ENCODE data around the gene PCDHGC5.

The PCDHGC5 gene

GRCh38 chr5:141476132-141476911, 12.6 kb upstream of the PCDHGC5 start:
- H3K4me3 ChIP-seq (ENCODE audit: low read depth, low read length): peak overlapping the region; percentile 61
- peak; percentile 85 for DNase-seq (ENCODE audit: low read depth, low spot score)
- TF ChIP-seq CTCF (IDR thresholded peaks at IDR 0.05; ENCODE audit: low read depth, low read length): no peak
- in situ Hi-C loops (cut with HindIII; ENCODE audit: low sequenced_read_pairs): no loop called here

- DNase-seq (ENCODE audit: low read depth, low spot score): no peak
- TF ChIP-seq CTCF (IDR thresholded peaks at IDR 0.05; ENCODE audit: low read depth, low read length): no peak
- in situ Hi-C loops (cut with HindIII; ENCODE audit: low sequenced_read_pairs): no loop called here
- H3K4me3 ChIP-seq (ENCODE audit: low read depth, low read length): peak overlapping the region; percentile 61
Measured at GRCh38 chr5:141477044-141477575, 11.8 kb upstream of the PCDHGC5 start.

GRCh38 chr5:141477815-141478214, 11.1 kb upstream of the PCDHGC5 start:
- DNase-seq (ENCODE audit: low read depth, low spot score): no peak
- H3K4me3 ChIP-seq (ENCODE audit: low read depth, low read length): peak overlapping the region; percentile 61
- in situ Hi-C loops (cut with HindIII; ENCODE audit: low sequenced_read_pairs): no loop called here
- TF ChIP-seq CTCF (IDR thresholded peaks at IDR 0.05; ENCODE audit: low read depth, low read length): no peak

- TF ChIP-seq CTCF (IDR thresholded peaks at IDR 0.05; ENCODE audit: low read depth, low read length): peak; percentile 50
- in situ Hi-C loops (cut with HindIII; ENCODE audit: low sequenced_read_pairs): no loop called here
- peak; percentile 29 for DNase-seq (ENCODE audit: low read depth, low spot score)
- peak overlapping the region; percentile 61 for H3K4me3 ChIP-seq (ENCODE audit: low read depth, low read length)
Measured at GRCh38 chr5:141478321-141478945, 10.4 kb upstream of the PCDHGC5 start.

GRCh38 chr5:141479776-141480175, 9.1 kb upstream of the PCDHGC5 start:
- no peak overlapping the region for H3K4me3 ChIP-seq (ENCODE audit: low read depth, low read length)

GRCh38 chr5:141483902-141484301, 5.0 kb upstream of the PCDHGC5 start:
- no peak overlapping the region for H3K4me3 ChIP-seq (ENCODE audit: low read depth, low read length)
- TF ChIP-seq CTCF (IDR thresholded peaks at IDR 0.05; ENCODE audit: low read depth, low read length): no peak
- in situ Hi-C loops (cut with HindIII; ENCODE audit: low sequenced_read_pairs): no loop called here

More at GRCh38 chr5:141479776-141480175, 9.1 kb upstream of the PCDHGC5 start:
- no peak for TF ChIP-seq CTCF (IDR thresholded peaks at IDR 0.05; ENCODE audit: low read depth, low read length)
- in situ Hi-C loops (cut with HindIII; ENCODE audit: low sequenced_read_pairs): no loop called here
- no peak for DNase-seq (ENCODE audit: low read depth, low spot score)

More at GRCh38 chr5:141483902-141484301, 5.0 kb upstream of the PCDHGC5 start:
- no peak for DNase-seq (ENCODE audit: low read depth, low spot score)
